Measurements from ENCODE around the gene GAD1.

The GAD1 gene

GRCh38 chr2:170818036-170818751 lies 1.5 kb downstream of the GAD1 start:
- DNase-seq, result no peak

- DNase-seq, result no peak
Measured at GRCh38 chr2:170818752-170819470, 2.2 kb downstream of the GAD1 start.

- DNase-seq, result no peak
Measured at GRCh38 chr2:170819680-170820664, 3.3 kb downstream of the GAD1 start.

GRCh38 chr2:170820757-170821530 lies 4.3 kb downstream of the GAD1 start:
- DNase-seq, result no peak

GRCh38 chr2:170821531-170822289 lies 5.0 kb downstream of the GAD1 start:
- DNase-seq, result no peak

- DNase-seq, result no peak
Measured at GRCh38 chr2:170822290-170823087, 5.8 kb downstream of the GAD1 start.

GRCh38 chr2:170823088-170823897 lies 6.6 kb downstream of the GAD1 start:
- no peak for DNase-seq

GRCh38 chr2:170823898-170824215 lies 7.2 kb downstream of the GAD1 start:
- DNase-seq, result no peak

- DNase-seq, result no peak
Measured at GRCh38 chr2:170824526-170825015, 7.9 kb downstream of the GAD1 start.

GRCh38 chr2:170827841-170828532 lies 11.3 kb downstream of the GAD1 start:
- DNase-seq, result no peak

- no peak for DNase-seq
Measured at GRCh38 chr2:170828533-170828916, 11.8 kb downstream of the GAD1 start.

- no peak for DNase-seq
Measured at GRCh38 chr2:170829036-170829435, 12.3 kb downstream of the GAD1 start.

GRCh38 chr2:170830166-170830565 lies 13.5 kb downstream of the GAD1 start:
- DNase-seq, result no peak

GRCh38 chr2:170831115-170831514 lies 14.4 kb downstream of the GAD1 start:
- DNase-seq, result no peak

- no peak for DNase-seq
Measured at GRCh38 chr2:170836027-170836426, 19.3 kb downstream of the GAD1 start.

GRCh38 chr2:170840717-170841210 lies 24.1 kb downstream of the GAD1 start:
- DNase-seq, result no peak

- no peak for DNase-seq
Measured at GRCh38 chr2:170842785-170843184, 26.1 kb downstream of the GAD1 start.

- DNase-seq, result no peak
Measured at GRCh38 chr2:170843656-170844055, 27.0 kb downstream of the GAD1 start.

GRCh38 chr2:170845343-170845742 lies 28.7 kb downstream of the GAD1 start:
- DNase-seq, result no peak

All from right hindlimb (tissue), 1 donor.